GM23338 (cell line): Measurements from ENCODE around the gene TPH2.
A peak's percentile ranks its signal among the peaks of the same experiment; 100 is the strongest.

Experiments
- CREB1 ChIP-seq: fragments of 250-450 bp; sonication (Bioruptor Pico); IDR thresholded peaks from 2 replicates; pipeline ENCODE4 v1.5.0; 2020; ENCODE audit warnings: low read depth, mild to moderate bottlenecking, moderate library complexity
- CTCF ChIP-seq, 2 experiments: fragments of 200-600 bp in 1 of 2; sonication (generic) in 1 of 2; conservative IDR thresholded peaks; 2 replicates each; pipeline versions ENCODE4 v1.5.1 to v1.6.1; 2016 to 2017; ENCODE audit warnings: antibody characterized with exemption in 2 of 2, low read depth in 2 of 2, mild to moderate bottlenecking in 2 of 2, moderate library complexity in 1 of 2
- EZH2 ChIP-seq: fragments of 200-600 bp; sonication (generic); IDR thresholded peaks from one replicate; pipeline ENCODE4 v1.8.0; 2017; ENCODE audit warnings: antibody characterized with exemption, mild to moderate bottlenecking, low read depth; ENCODE audit not compliant: unreplicated experiment
- EZH2phosphoT487 ChIP-seq: fragments of 200-600 bp; sonication (generic); IDR thresholded peaks from one replicate; pipeline ENCODE4 v1.8.1; 2018; ENCODE audit warnings: antibody characterized with exemption; ENCODE audit not compliant: unreplicated experiment
- JUNB ChIP-seq: IDR thresholded peaks from one replicate; pipeline ENCODE4 v1.6.1; 2016; ENCODE audit warnings: antibody characterized with exemption; ENCODE audit not compliant: unreplicated experiment
- NANOG ChIP-seq: IDR thresholded peaks from 2 replicates; pipeline ENCODE4 v1.6.1; 2016; ENCODE audit warnings: antibody characterized with exemption, borderline replicate concordance
- POLR2AphosphoS5 ChIP-seq: IDR thresholded peaks from 2 replicates; pipeline ENCODE4 v1.6.1; 2016; ENCODE audit warnings: antibody characterized with exemption, low read depth
- REST ChIP-seq: IDR thresholded peaks from one replicate; pipeline ENCODE4 v1.6.1; 2018; ENCODE audit warnings: antibody characterized with exemption; ENCODE audit not compliant: unreplicated experiment
- ZNF331 ChIP-seq: fragments of 250-450 bp; sonication (Bioruptor Pico); IDR thresholded peaks from 2 replicates; pipeline ENCODE4 v1.5.0; 2020; ENCODE audit warnings: low read depth, mild to moderate bottlenecking, moderate library complexity

- TF ChIP-seq CTCF (conservative IDR thresholded peaks at IDR 0.05; ENCODE audit: low read depth in 2 of 2) (no peak), POLR2AphosphoS5 (0 out of 2 replicates have a peak, but pooled peaks have one; percentile 42), EZH2phosphoT487 (no peak), EZH2 (no peak), REST (no peak), JUNB (no peak), CREB1 (peak; percentile 67), ZNF331 (CRISPR knock-in tag) (no peak), NANOG (peak; percentile 90)
These were observed 9.0 kb downstream of the TPH2 start for GRCh38 chr12:71947645-71948105.
